PC-9 (cell line): ENCODE results near the gene GRM8. TPM values are rescaled to one million over a fixed set of nuclear protein-coding genes. Genes with fewer than 3 reads are reported as not detected.
A peak's percentile ranks its signal among the peaks of the same experiment; 100 is the strongest.

Experiments used
- BruUV-seq: library from RNA; stranded (reverse); fragments of 400-500 nt; replicated peaks from 2 replicates; lab custom pipeline; 2021; lab: Mats Ljungman, UMichigan
- CTCF ChIA-PET: fragments of 300-600 bp; sonication (Branson Sonifier 250); formaldehyde crosslinking; loops from one replicate; lab custom pipeline; 2022; ENCODE audit warnings: antibody characterized with exemption; lab: Charles Lee
- POLR2A ChIA-PET: fragments of 300-600 bp; sonication (Branson Sonifier 250); formaldehyde crosslinking; loops from one replicate; lab custom pipeline; 2022; ENCODE audit warnings: antibody characterized with exemption; ENCODE audit not compliant: unreplicated experiment; lab: Charles Lee
- DNase-seq, 2 experiments: peaks; one replicate each; pipeline versions ENCODE4 v3.0.0 to v3.0.0-alpha.2; 2015 to 2022; ENCODE audit warnings: mixed read lengths in 1 of 2
- H2AFZ ChIP-seq: fragments of 200-600 bp; sonication (generic); 2 replicates; pipeline ENCODE4 v1.8.1; 2017; ENCODE audit warnings: antibody characterized with exemption
- H3F3A ChIP-seq: fragments of 200-600 bp; sonication (generic); 2 replicates; pipeline ENCODE4 v1.8.1; 2017; ENCODE audit warnings: antibody characterized with exemption, mild to moderate bottlenecking, low read depth; ENCODE audit not compliant: insufficient read depth
- H3K27ac ChIP-seq: fragments of 200-600 bp; sonication (generic); 2 replicates; pipeline ENCODE4 v1.6.1; 2016; ENCODE audit warnings: mixed run types
- H3K27me3 ChIP-seq: fragments of 200-600 bp; sonication (generic); 2 replicates; pipeline ENCODE4 v1.6.1; 2016; ENCODE audit warnings: low read depth, mixed run types; ENCODE audit not compliant: insufficient read depth
- H3K36me3 ChIP-seq: fragments of 200-600 bp; sonication (generic); 2 replicates; pipeline ENCODE4 v1.6.1; 2016; ENCODE audit warnings: low read depth, mixed run types
- H3K4me1 ChIP-seq: fragments of 200-600 bp; sonication (generic); replicated peaks from 2 replicates; pipeline ENCODE4 v1.6.1; 2016; ENCODE audit warnings: mixed run types; ENCODE audit not compliant: insufficient read depth
- H3K4me2 ChIP-seq: fragments of 200-600 bp; sonication (generic); 2 replicates; pipeline ENCODE4 v1.6.1; 2017; ENCODE audit warnings: mixed run types
- H3K4me3 ChIP-seq: fragments of 200-600 bp; sonication (generic); 2 replicates; pipeline ENCODE4 v1.6.1; 2016; ENCODE audit warnings: mixed run types
- H3K79me2 ChIP-seq: fragments of 200-600 bp; sonication (generic); 2 replicates; pipeline ENCODE4 v1.6.1; 2017; ENCODE audit warnings: low read depth, mixed run types
- H3K9me2 ChIP-seq: fragments of 200-600 bp; sonication (generic); 2 replicates; pipeline ENCODE4 v1.8.1; 2017; ENCODE audit warnings: mild to moderate bottlenecking; ENCODE audit not compliant: insufficient read depth
- H3K9me3 ChIP-seq: fragments of 200-600 bp; sonication (generic); 2 replicates; pipeline ENCODE4 v1.8.1; 2016; ENCODE audit warnings: low read depth; ENCODE audit not compliant: insufficient read depth
- H4K20me1 ChIP-seq: fragments of 200-600 bp; sonication (generic); 2 replicates; pipeline ENCODE4 v1.8.1; 2017; ENCODE audit not compliant: insufficient read depth
- EZH2 ChIP-seq: fragments of 200-600 bp; sonication (generic); IDR thresholded peaks from 2 replicates; pipeline ENCODE4 v1.8.0; 2017; ENCODE audit warnings: antibody characterized with exemption, low read depth
- intact Hi-C: fragments of 100-400 bp; cut with micrococcal nuclease; formaldehyde crosslinking; loops from one replicate; pipeline ENCODE4 v1.10.0; 2022; ENCODE audit not compliant: unreplicated experiment
- total RNA-seq: library from RNA; stranded (reverse); gene quantifications from 2 replicates; pipeline ENCODE4 v1.2.3, GENCODE V29; 2021
- TF ChIP-seq, protein P1 (sequence below): fragments of 200-600 bp; sonication (generic); conservative IDR thresholded peaks from 2 replicates; pipeline ENCODE4 v1.6.1; 2017; ENCODE audit warnings: mixed run types, antibody characterized with exemption, mild to moderate bottlenecking, moderate library complexity

The GRM8 gene
- total RNA-seq, 1 experiment from 2014 or later: not detected

DNA sequence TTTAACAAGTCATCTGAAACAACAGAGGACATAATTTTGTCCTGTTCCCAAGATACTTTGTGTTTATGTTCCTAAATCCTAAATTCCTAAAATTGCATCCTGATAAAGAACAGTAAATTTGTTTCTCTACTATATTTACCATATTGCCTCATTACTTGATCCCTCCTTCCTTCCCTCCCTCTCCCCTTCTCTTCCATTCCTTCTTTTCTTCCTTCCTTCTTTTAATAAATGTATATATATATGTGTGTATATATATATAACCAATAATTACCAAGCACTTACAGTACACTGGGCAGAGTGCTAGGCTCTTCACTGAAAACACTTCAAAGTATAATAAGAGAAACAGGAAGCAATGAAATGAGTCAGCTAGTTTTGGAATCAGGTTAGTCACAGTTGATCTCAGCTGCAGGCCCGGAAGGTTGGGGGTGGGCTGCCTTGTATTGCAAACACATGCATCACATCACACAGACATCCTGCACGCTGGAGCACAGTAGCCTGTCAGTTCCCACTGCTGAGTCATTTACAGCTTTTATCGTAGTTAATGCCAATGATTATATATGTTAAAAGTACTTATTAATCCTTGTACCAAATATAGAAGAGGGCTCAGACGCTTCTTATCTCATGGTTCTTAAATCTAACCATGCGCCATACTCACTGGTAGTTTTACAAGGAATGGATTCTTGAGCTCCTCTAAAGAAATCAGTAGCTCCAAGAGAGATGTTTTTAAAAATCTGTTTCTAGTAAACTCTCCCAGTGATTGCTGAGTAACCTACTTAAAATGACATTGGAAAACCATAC is 551.7 kb downstream of the GRM8 start:
- no TSS peak for BruUV-seq
- peak overlapping the region; percentile 93 for H3K27ac ChIP-seq
- H4K20me1 ChIP-seq: no peaks in the 10 kb centered on the region
- no peaks in the 10 kb centered on the region for H3K36me3 ChIP-seq
- H2AFZ ChIP-seq: peak overlapping the region; percentile 63; the same call in 1 of the 2 replicates
- POLR2A ChIA-PET: interaction anchor here (0.6 kb wide), 1 partner anchor 188 kb away, joined by 3 read pairs; no protein-coding TSS in a partner anchor
- peaks cover 35% of the 10 kb centered on the region for H3K4me1 ChIP-seq
- H3K9me3 ChIP-seq: no peaks in the 10 kb centered on the region; the same call in 1 of the 2 replicates
- DNase-seq: peak; percentile 83 to 90
- H3K4me2 ChIP-seq: peak overlapping the region; percentile 81
- TF ChIP-seq, protein P1, sequence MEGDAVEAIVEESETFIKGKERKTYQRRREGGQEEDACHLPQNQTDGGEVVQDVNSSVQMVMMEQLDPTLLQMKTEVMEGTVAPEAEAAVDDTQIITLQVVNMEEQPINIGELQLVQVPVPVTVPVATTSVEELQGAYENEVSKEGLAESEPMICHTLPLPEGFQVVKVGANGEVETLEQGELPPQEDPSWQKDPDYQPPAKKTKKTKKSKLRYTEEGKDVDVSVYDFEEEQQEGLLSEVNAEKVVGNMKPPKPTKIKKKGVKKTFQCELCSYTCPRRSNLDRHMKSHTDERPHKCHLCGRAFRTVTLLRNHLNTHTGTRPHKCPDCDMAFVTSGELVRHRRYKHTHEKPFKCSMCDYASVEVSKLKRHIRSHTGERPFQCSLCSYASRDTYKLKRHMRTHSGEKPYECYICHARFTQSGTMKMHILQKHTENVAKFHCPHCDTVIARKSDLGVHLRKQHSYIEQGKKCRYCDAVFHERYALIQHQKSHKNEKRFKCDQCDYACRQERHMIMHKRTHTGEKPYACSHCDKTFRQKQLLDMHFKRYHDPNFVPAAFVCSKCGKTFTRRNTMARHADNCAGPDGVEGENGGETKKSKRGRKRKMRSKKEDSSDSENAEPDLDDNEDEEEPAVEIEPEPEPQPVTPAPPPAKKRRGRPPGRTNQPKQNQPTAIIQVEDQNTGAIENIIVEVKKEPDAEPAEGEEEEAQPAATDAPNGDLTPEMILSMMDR: no peak
- TF ChIP-seq EZH2: no peak
- no peaks in the 10 kb centered on the region for H3K79me2 ChIP-seq
- H3F3A ChIP-seq: peaks cover 11% of the 10 kb centered on the region
- intact Hi-C loops: loop anchor here (5.0 kb wide), 1 partner anchor 1709 kb away; no protein-coding TSS in a partner anchor
- peak overlapping the region; percentile 35; the same call in 1 of the 2 replicates for H3K4me3 ChIP-seq
- CTCF ChIA-PET: interaction anchor here (0.6 kb wide), 1 partner anchor 126 kb away, joined by 3 read pairs; no protein-coding TSS in a partner anchor
- no peaks in the 10 kb centered on the region for H3K9me2 ChIP-seq
- H3K27me3 ChIP-seq: no peaks in the 10 kb centered on the region

DNA sequence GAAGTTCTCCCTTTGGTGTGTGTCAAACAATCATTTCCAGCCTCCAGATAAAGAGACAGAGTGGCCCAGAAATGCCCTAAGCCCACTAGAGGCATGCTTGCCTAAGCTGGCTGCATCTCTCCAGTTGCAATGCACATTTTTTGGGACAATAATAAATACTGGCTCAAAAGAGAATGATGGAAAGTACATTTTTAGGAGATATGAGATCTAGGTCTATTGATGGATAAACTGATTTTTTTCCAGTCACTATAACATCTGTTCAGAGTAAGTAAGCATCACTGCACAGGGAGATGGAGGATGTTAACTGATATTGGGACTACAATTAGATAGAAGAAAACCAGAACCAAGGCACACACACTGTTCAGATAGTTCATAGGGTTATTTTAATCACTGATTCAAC is 553.0 kb downstream of the GRM8 start:
- DNase-seq: no peak
- Histone ChIP-seq H3K27ac (no peak overlapping the region), H3K36me3 (no peaks in the 10 kb centered on the region), H3K27me3 (no peaks in the 10 kb centered on the region), H4K20me1 (no peaks in the 10 kb centered on the region), H3K4me3 (no peak overlapping the region), H3K4me2 (no peak overlapping the region), H3F3A (peaks cover 11% of the 10 kb centered on the region), H3K9me2 (no peaks in the 10 kb centered on the region), H2AFZ (no peak overlapping the region), H3K79me2 (no peaks in the 10 kb centered on the region), H3K4me1 (peaks cover 35% of the 10 kb centered on the region), H3K9me3 (no peaks in the 10 kb centered on the region)
- no TSS peak for BruUV-seq
- intact Hi-C loops: loop anchor here (5.0 to 10.0 kb wide), 2 partner anchors 125 to 1707 kb away; no protein-coding TSS in a partner anchor
- no peak for TF ChIP-seq EZH2
- TF ChIP-seq, protein P1: no peak
- ChIA-PET POLR2A (no interaction called here), CTCF (no interaction called here)

DNA sequence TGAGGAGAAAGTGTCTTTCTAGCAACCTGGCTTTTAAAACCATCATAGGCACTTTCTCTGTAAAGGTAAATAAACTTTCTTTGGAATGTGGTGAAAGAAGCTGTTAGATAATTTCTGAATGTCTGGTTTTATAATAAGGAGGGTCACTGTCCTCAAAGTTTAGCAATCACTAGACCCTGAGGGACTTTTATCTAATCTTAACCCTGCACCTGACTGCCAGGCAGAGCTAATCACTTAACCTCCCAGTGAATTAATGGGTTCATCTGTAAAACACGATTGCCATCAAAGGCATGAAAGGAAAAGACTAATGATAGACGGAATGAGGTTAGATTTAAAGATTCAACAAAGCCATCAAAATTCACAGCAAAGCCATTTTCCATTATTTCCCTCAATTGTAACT is 553.8 kb downstream of the GRM8 start:
- no peak overlapping the region for H2AFZ ChIP-seq
- H3K27me3 ChIP-seq: no peaks in the 10 kb centered on the region
- no peaks in the 10 kb centered on the region for H3K79me2 ChIP-seq
- TF ChIP-seq, protein P1: no peak
- no peak for TF ChIP-seq EZH2
- H3K36me3 ChIP-seq: no peaks in the 10 kb centered on the region
- no peak overlapping the region for H3K4me2 ChIP-seq
- POLR2A ChIA-PET: no interaction called here
- no peaks in the 10 kb centered on the region for H4K20me1 ChIP-seq
- BruUV-seq: no TSS peak
- peaks cover 35% of the 10 kb centered on the region for H3K4me1 ChIP-seq
- H3K4me3 ChIP-seq: no peak overlapping the region
- H3K9me3 ChIP-seq: no peaks in the 10 kb centered on the region
- no peaks in the 10 kb centered on the region for H3K9me2 ChIP-seq
- peak overlapping the region; percentile 18; the same call in 1 of the 2 replicates for H3K27ac ChIP-seq
- intact Hi-C loops: loop anchor here (10.0 kb wide), 1 partner anchor 124 kb away; no protein-coding TSS in a partner anchor
- H3F3A ChIP-seq: peaks cover 11% of the 10 kb centered on the region
- CTCF ChIA-PET: interaction anchor here (0.5 kb wide), 1 partner anchor 29 kb away, joined by 4 read pairs; no protein-coding TSS in a partner anchor
- DNase-seq: no peak
